Epithelial cell of esophagus (primary cell): ENCODE data around the gene WWTR1.
A peak's percentile ranks its signal among the peaks of the same experiment; 100 is the strongest.

ENCODE experiments used
- DNase-seq: peaks from one replicate; pipeline ENCODE4 v3.0.0; 2010; ENCODE audit warnings: low read depth
- H3K4me3 ChIP-seq: 2 replicates; pipeline ENCODE4 v1.5.1; 2011; ENCODE audit warnings: mild to moderate bottlenecking, low read length, control low read depth
- CTCF ChIP-seq: IDR thresholded peaks from 2 replicates; pipeline ENCODE4 v1.5.1; 2011; ENCODE audit warnings: low read depth, mild to moderate bottlenecking, low read length, control low read depth, inconsistent platforms; ENCODE audit not compliant: insufficient read depth; ENCODE audit errors: missing control alignments

Gene WWTR1

DNA sequence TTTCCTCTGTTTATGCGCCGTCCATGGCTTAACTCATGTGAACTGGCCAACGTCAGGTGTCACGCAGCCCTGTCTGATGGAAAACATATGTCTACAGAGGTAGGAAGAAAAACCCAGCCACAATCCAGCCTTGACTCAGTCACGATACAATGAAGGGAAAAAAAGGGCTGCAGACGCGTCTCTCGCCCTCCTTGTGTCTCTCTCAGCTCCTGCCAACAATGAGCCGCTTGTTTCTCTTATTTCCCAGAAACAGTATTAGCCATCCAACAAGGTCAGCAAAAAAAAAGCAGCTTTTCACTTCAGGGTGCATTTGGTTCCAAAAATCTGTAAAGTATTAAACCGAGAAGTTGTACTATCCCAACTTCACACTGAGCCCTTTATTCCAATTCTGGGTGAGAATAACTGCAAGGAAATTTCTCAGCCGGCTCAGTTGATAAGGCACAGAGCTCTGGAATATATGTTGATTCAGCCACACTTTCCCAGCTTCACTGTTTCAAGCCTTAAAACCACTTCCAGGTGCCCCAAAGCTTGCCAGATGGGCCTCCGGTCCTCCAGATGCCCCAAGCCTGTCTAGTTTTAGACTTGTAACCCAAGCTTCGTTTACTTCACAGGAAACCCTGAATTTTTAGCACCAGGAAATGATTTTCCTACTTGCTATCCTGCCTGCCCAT is 103.9 kb downstream of the WWTR1 start:
- no peak for DNase-seq
- no peak for TF ChIP-seq CTCF
- H3K4me3 ChIP-seq = no peak overlapping the region

DNA sequence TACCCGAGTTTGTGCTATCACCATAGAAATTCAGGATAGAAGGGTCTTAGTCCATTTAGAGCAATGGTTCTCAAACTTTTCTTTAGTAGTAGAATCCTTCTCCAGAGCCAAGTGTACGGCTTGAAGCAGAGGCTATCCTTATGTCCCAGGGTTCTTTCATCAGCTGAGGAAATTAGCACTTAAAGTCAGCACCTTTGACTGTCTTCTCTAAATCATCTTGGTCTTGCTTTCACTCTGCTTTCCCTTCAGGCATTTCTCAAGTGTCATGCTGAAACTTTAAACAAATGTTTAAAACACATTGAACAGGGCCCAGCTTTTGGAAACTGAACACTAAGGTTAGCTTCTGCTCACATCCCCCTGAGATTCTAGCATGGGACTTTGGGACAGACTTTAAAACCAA is 105.1 kb downstream of the WWTR1 start:
- TF ChIP-seq CTCF = no peak
- no peak for DNase-seq
- no peak overlapping the region for H3K4me3 ChIP-seq

DNA sequence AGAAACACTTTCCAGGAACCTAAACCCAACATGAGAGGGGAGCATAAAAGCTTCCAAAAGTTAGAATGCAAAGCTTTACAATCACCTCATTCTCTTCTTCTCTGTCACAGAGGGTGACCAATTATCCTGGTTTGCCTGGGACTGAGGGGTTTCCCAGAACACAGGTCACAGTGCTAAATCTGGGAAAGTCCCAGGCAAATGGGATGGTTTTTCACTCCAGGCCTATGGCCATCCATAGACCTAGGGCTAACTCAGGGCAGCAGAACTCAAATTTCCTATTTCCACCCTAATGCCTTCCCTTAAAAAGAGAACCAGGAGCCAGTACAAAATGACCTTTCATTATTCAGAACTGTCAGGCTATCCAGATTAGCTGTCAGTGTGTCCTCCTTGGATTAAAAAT is 106.3 kb downstream of the WWTR1 start:
- DNase-seq = no peak
- no peak for TF ChIP-seq CTCF
- no peak overlapping the region for H3K4me3 ChIP-seq

DNA sequence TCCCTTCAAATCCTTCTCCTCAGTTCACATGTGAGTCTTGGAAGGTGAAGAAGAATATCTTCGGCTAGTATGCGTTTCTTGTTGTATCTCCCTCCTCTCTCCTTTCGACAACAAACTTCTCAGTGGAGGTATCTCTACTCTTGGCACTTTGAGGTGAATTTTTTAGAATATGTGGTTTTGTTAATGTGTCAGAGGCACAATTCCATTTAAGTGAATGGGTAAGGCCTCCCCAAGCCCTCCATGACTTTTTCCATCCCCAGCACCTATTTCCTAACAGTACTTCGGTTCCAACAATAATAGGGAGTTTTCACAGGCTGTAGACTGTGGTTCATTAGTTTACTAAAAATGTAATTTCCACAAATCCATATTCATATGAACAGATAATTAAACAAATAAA is 109.2 kb downstream of the WWTR1 start:
- TF ChIP-seq CTCF = no peak
- no peak for DNase-seq
- no peak overlapping the region for H3K4me3 ChIP-seq

DNA sequence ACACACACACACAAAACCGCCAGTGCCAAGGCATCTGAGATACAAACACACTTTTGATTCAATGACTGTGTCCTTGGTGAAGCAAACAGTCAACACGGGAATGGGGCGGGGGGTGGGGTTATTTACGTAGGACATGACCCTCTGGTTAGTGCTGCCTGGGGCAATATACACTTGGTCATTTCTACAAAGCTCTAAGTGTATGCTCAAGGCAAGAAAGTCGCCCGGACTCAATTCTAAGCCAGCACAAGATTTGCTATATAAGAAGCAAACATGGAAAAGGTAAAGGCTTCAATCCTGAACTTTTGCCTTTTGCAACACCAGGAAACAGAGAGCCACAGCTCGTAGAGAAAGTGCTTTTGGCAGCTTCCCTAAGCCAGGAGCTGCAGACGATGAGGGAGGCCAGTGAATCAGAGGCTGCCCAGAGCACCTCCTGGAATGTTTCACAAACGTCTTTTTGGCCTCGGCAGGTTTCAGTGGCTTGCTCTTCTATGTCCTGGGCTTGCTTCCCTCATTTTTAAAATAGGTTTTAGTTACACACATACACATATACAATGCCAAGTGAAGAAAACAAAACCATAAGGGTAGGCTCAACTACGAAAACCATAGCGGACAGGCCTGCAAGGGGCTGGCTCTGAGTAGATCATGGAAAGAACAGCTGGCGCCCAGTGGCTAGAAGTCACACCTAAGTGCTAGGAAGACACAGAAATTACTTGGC is 109.7 kb downstream of the WWTR1 start:
- peak; percentile 82 for DNase-seq
- TF ChIP-seq CTCF = no peak
- H3K4me3 ChIP-seq = no peak overlapping the region

- no peak for TF ChIP-seq CTCF
- H3K4me3 ChIP-seq = no peak overlapping the region
- DNase-seq = no peak
Measured at GRCh38 chr3:149547413-149547812, 110.4 kb downstream of the WWTR1 start.

GRCh38 chr3:149545049-149545448 is 112.8 kb downstream of the WWTR1 start:
- H3K4me3 ChIP-seq = no peak overlapping the region
- TF ChIP-seq CTCF = no peak
- no peak for DNase-seq
